B cell (primary cell): ENCODE measurements around the gene FSCN2. TPM values are rescaled to one million over a fixed set of nuclear protein-coding genes. Genes with fewer than 3 reads are reported as not detected.

Source experiments
- ATAC-seq: fragments of 200-7000 bp; cut with Tn5 transposase; one replicate; pipeline ENCODE4 v1.10.0; 2021; ENCODE audit warnings: low read depth, mild to moderate bottlenecking, moderate number of reproducible peaks, moderate library complexity
- CTCF ChIA-PET: fragments of 350-600 bp; sonication (Branson Sonifier 250); formaldehyde crosslinking; loops from one replicate; lab custom pipeline; 2021; ENCODE audit warnings: antibody characterized with exemption, inconsistent platforms; lab: Charles Lee
- POLR2A ChIA-PET: fragments of 350-600 bp; sonication (Branson Sonifier 250); formaldehyde crosslinking; loops from one replicate; lab custom pipeline; 2021; ENCODE audit warnings: antibody characterized with exemption; lab: Charles Lee
- DNase-seq: peaks from one replicate; pipeline ENCODE4 v3.0.0; 2013
- H2AFZ ChIP-seq: 2 replicates; pipeline ENCODE4 v1.6.1; 2012; ENCODE audit warnings: mild to moderate bottlenecking, low read depth, low read length; ENCODE audit not compliant: insufficient read depth, poor library complexity, severe bottlenecking
- H3K27ac ChIP-seq, 2 donors: 1 replicate in 1 of 2; 2 replicates in 1 of 2; pipeline ENCODE4 v1.5.1; 2012 to 2013; ENCODE audit warnings: low read length in 2 of 2, mild to moderate bottlenecking in 2 of 2, moderate library complexity in 1 of 2
- H3K27me3 ChIP-seq, 4 experiments: fragments of 200-600 bp in 1 of 4; sonication (generic) in 1 of 4; replicated peaks in 1 of 4; 1 replicate in 2 of 4; 2 replicates in 2 of 4; pipeline versions ENCODE4 v1.6.1 to v1.7.0; 2013 to 2016; ENCODE audit warnings: low read length in 3 of 4, mild to moderate bottlenecking in 2 of 4, mixed read lengths in 1 of 4, moderate library complexity in 1 of 4; ENCODE audit not compliant: insufficient read depth in 4 of 4, control insufficient read depth in 3 of 4; ENCODE audit errors: control extremely low read depth in 1 of 4
- H3K36me3 ChIP-seq, 2 experiments: replicated peaks in 1 of 2; 1 replicate in 1 of 2; 2 replicates in 1 of 2; pipeline versions ENCODE4 v1.6.1 to v1.7.1; 2013; ENCODE audit warnings: low read length in 1 of 2; ENCODE audit not compliant: insufficient read depth in 2 of 2, control insufficient read depth in 1 of 2; ENCODE audit errors: control extremely low read depth in 1 of 2, extremely low read depth in 1 of 2
- H3K4me1 ChIP-seq, 2 donors: fragments of 200-600 bp in 1 of 2; sonication (generic) in 1 of 2; 1 replicate in 1 of 2; 2 replicates in 1 of 2; pipeline versions ENCODE4 v1.5.1 to v1.6.1; 2013 to 2017; ENCODE audit warnings: low read length in 2 of 2; ENCODE audit not compliant: control insufficient read depth in 2 of 2, insufficient read depth in 2 of 2
- H3K4me2 ChIP-seq: replicated peaks from 2 replicates; pipeline ENCODE3; 2012; ENCODE audit warnings: mild to moderate bottlenecking, low read depth, low read length; ENCODE audit not compliant: poor library complexity, severe bottlenecking
- H3K4me3 ChIP-seq, 5 experiments: fragments of 200-600 bp in 1 of 5; sonication (generic) in 1 of 5; 1 replicate in 3 of 5; 2 replicates in 2 of 5; pipeline versions ENCODE4 v1.5.1 to v1.7.0; 2011 to 2016; ENCODE audit warnings: low read length in 4 of 5, mild to moderate bottlenecking in 4 of 5, low read depth in 2 of 5, control low read depth in 1 of 5, moderate library complexity in 1 of 5; ENCODE audit not compliant: insufficient read depth in 1 of 5; ENCODE audit errors: control extremely low read depth in 1 of 5, extremely low read depth in 1 of 5
- H3K79me2 ChIP-seq: fragments of 200-600 bp; sonication (generic); one replicate; pipeline ENCODE4 v1.6.0; 2016; ENCODE audit warnings: low read length; ENCODE audit not compliant: control insufficient read depth, insufficient read depth
- H3K9ac ChIP-seq: fragments of 200-600 bp; sonication (generic); 2 replicates; pipeline ENCODE4 v1.6.1; 2017; ENCODE audit warnings: mild to moderate bottlenecking, low read length, moderate library complexity
- H3K9me3 ChIP-seq, 3 donors: one replicate each; pipeline versions ENCODE4 v1.6.1 to v1.7.1; 2013; ENCODE audit warnings: low read length in 2 of 3; ENCODE audit not compliant: control insufficient read depth in 2 of 3, insufficient read depth in 1 of 3; ENCODE audit errors: control extremely low read depth in 1 of 3
- H4K20me1 ChIP-seq: 2 replicates; pipeline ENCODE4 v1.6.0; 2012; ENCODE audit warnings: mild to moderate bottlenecking, low read length; ENCODE audit not compliant: insufficient read depth, control insufficient read depth, poor library complexity, severe bottlenecking
- H3K27ac Mint-ChIP-seq: one replicate; pipeline ENCODE4 v1.8.0; 2021; ENCODE audit warnings: mixed read lengths
- H3K27me3 Mint-ChIP-seq: one replicate; pipeline ENCODE4 v1.8.0; 2021; ENCODE audit warnings: mixed read lengths
- H3K4me1 Mint-ChIP-seq: one replicate; pipeline ENCODE4 v1.8.0; 2021; ENCODE audit warnings: mixed read lengths
- H3K4me3 Mint-ChIP-seq: one replicate; pipeline ENCODE4 v1.8.0; 2021; ENCODE audit warnings: mixed read lengths
- H3K9me3 Mint-ChIP-seq: one replicate; pipeline ENCODE4 v1.8.0; 2022; ENCODE audit warnings: mixed read lengths; ENCODE audit not compliant: insufficient read depth
- CTCF ChIP-seq: fragments of 200-600 bp; IDR thresholded peaks from one replicate; pipeline ENCODE4 v1.8.0; 2022; ENCODE audit warnings: antibody characterized with exemption, mild to moderate bottlenecking
- EZH2 ChIP-seq: IDR thresholded peaks from 2 replicates; pipeline ENCODE4 v1.6.1; 2012; ENCODE audit warnings: borderline replicate concordance, low read depth, mild to moderate bottlenecking, moderate library complexity, low read length; ENCODE audit not compliant: insufficient read depth, poor library complexity, severe bottlenecking
- WGBS: methylation state at CpG from one replicate; pipeline ENCODE4 v1.1.5; 2013; ENCODE audit warnings: missing lambda C conversion rate; ENCODE audit not compliant: insufficient coverage; 5-methylcytosine and 5-hydroxymethylcytosine counted together
- intact Hi-C: fragments of 100-400 bp; cut with micrococcal nuclease; formaldehyde crosslinking; loops from one replicate; pipeline ENCODE4 v1.10.0; 2022
- polyA plus RNA-seq: library from polyadenylated mRNA; depleted of rRNA; stranded (reverse); fragments of >200 nt; gene quantifications from 2 replicates; pipeline ENCODE4 v1.2.3, GENCODE V29; 2012
- total RNA-seq, 2 donors: library from RNA; stranded (reverse); fragments of 120-200 nt in 1 of 2; gene quantifications; 1 replicate in 1 of 2; 2 replicates in 1 of 2; pipeline versions ENCODE4 v1.2.3 to v1.2.4, GENCODE V29; 2013 to 2022

Gene FSCN2
- total and polyA plus RNA-seq, 2 donors (not counting 1 experiment from before 2014, with no cell fraction given) = 6.3 to 12.0 TPM

DNA sequence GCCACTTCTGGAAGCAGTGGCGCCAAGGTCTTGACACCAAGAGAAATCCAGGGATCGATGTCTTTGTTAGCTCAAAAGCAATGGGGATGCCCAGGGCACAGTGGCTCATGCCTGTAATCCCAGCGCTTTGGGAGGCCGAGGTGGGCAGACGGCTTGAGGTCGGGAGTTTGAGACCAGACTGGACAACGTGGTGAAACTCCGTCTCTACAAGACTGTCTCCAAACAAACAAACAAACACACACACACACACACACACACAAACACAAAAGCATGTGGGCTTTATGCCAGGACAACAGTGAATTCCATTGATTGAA is 46.4 kb downstream of the FSCN2 start:
- CTCF ChIA-PET = no interaction called here
- Histone ChIP-seq H3K27me3 (no peaks in the 10 kb centered on the region), H4K20me1 (peaks cover under 1% of the 10 kb centered on the region), H3K27ac (no peak overlapping the region), H2AFZ (no peak overlapping the region), H3K4me1 (peaks cover 0 to 7% of the 10 kb centered on the region in 2 donors), H3K4me2 (no peak overlapping the region), H3K79me2 (peaks cover 36% of the 10 kb centered on the region), H3K9ac (no peak overlapping the region), H3K36me3 (peaks cover 2 to 53% of the 10 kb centered on the region in 2 experiments), H3K4me3 (no peak overlapping the region), H3K9me3 (no peaks in the 10 kb centered on the region)
- H3K4me1 Mint-ChIP-seq = peaks cover 7% of the 10 kb centered on the region
- H3K27ac Mint-ChIP-seq = no peak overlapping the region
- ATAC-seq = no peak
- 94% methylated on average over 8 of the region's 8 CpGs for whole genome bisulfite sequencing
- H3K9me3 Mint-ChIP-seq = no peaks in the 10 kb centered on the region
- H3K27me3 Mint-ChIP-seq = no peaks in the 10 kb centered on the region
- intact Hi-C loops = no loop called here
- POLR2A ChIA-PET = no interaction called here
- no peak for DNase-seq
- no peak overlapping the region for H3K4me3 Mint-ChIP-seq
- TF ChIP-seq CTCF (no peak), EZH2 (no peak)

GRCh38 chr17:81575836-81576235 is 47.7 kb downstream of the FSCN2 start:
- POLR2A ChIA-PET = no interaction called here
- CTCF ChIA-PET = no interaction called here
- no peak for ATAC-seq

More at GRCh38 chr17:81575836-81576235, 47.7 kb downstream of the FSCN2 start:
- Histone ChIP-seq H3K36me3 (peaks cover 0 to 49% of the 10 kb centered on the region in 2 experiments), H3K79me2 (peaks cover 48% of the 10 kb centered on the region), H3K9ac (no peak overlapping the region), H3K27ac (no peak overlapping the region), H3K4me1 (peaks cover 0 to 7% of the 10 kb centered on the region in 2 donors), H3K9me3 (no peaks in the 10 kb centered on the region), H3K4me3 (no peak overlapping the region), H2AFZ (no peak overlapping the region), H4K20me1 (peaks cover 12% of the 10 kb centered on the region), H3K27me3 (no peaks in the 10 kb centered on the region), H3K4me2 (no peak overlapping the region)
- no peak for DNase-seq
- WGBS = 100% methylated on average over 1 of the region's 3 CpGs
- H3K27me3 Mint-ChIP-seq = no peaks in the 10 kb centered on the region
- intact Hi-C loops = no loop called here
- TF ChIP-seq CTCF (no peak), EZH2 (no peak)
- no peak overlapping the region for H3K27ac Mint-ChIP-seq
- no peak overlapping the region for H3K4me3 Mint-ChIP-seq
- H3K4me1 Mint-ChIP-seq = peaks cover 13% of the 10 kb centered on the region
- H3K9me3 Mint-ChIP-seq = no peaks in the 10 kb centered on the region
